SKM-1 (cell line): ENCODE results near the gene ZFR.

Experiments used
- DNase-seq: peaks from one replicate; lab custom pipeline; 2025; ENCODE audit not compliant: unreplicated experiment; lab: John Stamatoyannopoulos, UW

ZFR gene

DNA sequence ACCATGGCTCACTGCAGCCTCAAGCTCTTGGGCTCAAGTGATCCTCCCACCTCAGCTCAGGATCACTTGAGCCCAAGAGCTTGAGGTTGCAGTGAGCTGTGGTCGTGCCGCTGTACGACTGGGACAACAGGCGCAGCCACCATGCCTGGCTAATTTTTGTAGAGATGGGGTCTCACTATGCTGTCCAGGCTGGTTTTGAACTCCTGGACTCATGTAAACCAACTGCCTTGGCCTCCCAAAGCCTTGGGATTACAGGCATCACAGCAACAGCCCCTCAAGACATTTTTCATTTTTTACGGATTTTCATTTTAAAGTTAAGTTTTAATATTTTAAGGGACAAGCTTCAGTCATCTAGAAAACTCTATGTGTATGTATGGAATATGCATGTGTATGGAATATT, 78.9 kb downstream of the ZFR start:
- DNase-seq = no peak

GRCh38 chr5:32363030-32363429, 81.5 kb downstream of the ZFR start:
- no peak for DNase-seq

GRCh38 chr5:32362527-32362926, 82.0 kb downstream of the ZFR start:
- no peak for DNase-seq

DNA sequence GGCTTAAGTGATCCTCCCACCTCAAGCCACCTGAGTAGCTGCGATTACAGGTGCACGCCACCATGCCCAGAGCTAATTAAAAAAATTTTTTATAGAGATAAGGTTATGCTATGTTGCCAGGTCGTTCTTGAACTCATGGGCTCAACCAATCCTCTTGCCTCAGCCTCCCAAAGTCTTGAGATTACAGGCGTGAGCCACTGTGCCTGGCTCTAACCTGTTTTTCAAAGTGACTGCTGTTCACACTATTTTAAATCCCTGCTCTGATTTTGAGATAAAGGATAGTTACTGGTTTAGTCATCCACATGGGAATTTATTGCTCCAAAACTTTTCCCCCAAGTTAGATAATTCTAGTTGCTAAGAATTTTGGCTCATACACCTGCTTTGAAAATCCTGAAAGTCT, 83.6 kb downstream of the ZFR start:
- DNase-seq = no peak

DNA sequence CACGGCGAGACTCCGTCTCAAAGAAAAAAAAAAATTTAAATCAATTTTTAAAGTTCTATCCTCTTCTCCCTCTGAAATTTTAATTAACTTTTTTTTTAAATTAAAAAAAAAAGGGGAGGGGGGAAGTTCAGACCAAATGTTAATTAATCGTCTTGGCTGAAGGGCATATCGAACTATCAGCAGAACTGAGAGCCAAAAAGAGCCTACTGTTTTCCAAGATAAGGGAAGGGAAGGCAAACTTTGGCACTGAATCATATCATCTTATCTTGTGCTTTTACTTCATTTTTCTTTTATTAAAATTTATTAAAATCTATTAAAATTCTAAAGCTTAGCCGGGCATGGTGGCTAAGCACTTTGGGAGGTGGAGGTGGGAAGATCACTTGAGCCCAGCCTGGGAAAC, 85.9 kb downstream of the ZFR start:
- no peak for DNase-seq

- DNase-seq = no peak
Measured at GRCh38 chr5:32357658-32358057, 86.9 kb downstream of the ZFR start.

DNA sequence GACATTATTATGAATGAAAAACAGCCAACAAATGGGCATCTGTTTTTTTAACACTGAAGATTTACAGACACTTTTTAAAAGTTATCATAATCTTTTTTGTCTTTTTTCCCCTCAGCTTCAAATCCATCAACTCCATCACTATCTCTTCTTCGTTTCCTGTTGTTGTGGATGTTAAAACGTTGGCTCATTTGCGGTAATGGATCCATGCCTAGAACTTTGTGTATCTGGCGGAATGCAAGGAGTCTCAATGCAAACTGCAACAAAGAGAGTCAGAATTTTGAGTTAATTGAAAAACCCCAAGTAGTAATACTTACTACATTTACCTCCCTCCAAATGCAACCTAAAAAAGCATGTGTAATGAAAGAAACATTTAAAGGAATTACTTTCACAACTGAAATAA, 88.9 kb downstream of the ZFR start:
- no peak for DNase-seq

DNA sequence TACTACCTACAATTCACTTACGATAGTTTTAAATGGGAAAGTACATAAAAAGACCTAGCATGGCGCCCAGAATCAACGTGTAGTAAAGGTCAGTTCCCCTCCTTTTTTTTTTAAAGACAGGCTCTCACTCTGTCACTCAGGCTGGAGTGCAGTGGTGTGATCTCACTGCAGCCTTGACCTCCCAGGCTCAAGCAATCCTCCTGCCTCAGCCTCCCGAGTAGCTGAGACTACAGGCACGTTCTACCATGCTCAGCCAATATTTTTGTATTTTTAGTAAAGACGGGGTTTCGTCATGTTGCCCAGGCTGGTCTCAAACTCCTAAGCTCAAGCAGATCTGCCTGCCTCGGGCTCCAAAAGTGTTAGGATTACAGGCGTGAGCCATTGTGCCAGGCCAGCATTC, 91.1 kb downstream of the ZFR start:
- no peak for DNase-seq

DNA sequence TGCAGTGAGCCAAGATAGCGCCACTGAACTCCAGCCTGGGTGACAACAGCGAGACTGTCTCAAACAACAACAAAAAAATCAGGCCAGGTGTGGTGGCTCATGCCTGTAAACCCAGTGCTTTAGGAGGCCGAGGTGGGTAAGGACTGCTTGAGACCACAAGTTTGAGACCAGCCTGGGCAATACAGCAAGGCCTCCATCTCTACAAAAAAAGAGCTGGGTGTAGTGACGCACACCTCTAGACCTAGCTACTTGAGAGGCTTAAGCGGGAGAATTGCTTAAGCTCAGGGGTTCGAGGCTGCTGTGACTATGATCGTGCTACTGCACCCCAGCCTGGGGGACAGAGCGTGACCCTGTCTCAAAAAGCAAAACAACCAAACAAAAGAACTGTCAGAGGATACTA, 91.9 kb downstream of the ZFR start:
- DNase-seq = no peak

GRCh38 chr5:32346869-32347268, 97.7 kb downstream of the ZFR start:
- DNase-seq = no peak

GRCh38 chr5:32343058-32343672, 101.4 kb downstream of the ZFR start:
- no peak for DNase-seq

DNA sequence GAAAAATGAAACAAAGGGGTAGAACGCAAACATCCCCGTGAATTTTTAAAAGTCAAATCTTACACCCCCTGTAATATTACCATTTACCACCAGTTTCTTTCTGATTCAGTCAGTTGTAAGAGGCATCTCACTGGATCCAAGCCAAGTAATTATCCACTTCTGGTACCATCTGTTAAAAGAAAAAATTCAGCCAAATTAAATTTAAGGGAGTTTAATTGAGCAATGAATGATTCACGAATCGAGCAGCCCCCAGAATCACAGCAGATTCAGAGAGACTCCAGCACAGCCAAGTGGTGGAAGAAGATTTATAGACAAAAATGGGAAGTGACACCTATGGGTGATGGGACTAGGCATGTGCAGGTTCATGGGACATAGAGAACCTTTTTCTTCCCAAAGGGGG, 101.9 kb downstream of the ZFR start:
- no peak for DNase-seq

DNA sequence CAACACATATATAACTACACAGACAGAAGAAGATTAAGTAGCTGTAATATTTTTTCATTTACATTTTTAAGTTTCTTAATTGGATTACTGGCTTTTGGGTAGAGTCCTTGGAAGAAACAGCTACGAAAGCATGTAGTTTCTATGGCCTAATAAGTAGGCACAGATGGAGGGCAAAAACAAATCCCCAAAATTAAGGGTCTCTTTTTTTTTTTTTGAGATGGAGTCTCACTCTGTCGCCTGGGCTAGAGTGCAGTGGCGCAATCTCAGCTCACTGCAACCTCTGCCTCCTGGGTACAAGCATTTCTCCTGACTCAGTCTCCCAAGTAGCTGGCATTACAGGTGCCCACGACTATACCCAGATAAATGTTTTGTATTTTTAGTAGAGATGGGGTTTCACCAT, 104.7 kb downstream of the ZFR start:
- DNase-seq = no peak

DNA sequence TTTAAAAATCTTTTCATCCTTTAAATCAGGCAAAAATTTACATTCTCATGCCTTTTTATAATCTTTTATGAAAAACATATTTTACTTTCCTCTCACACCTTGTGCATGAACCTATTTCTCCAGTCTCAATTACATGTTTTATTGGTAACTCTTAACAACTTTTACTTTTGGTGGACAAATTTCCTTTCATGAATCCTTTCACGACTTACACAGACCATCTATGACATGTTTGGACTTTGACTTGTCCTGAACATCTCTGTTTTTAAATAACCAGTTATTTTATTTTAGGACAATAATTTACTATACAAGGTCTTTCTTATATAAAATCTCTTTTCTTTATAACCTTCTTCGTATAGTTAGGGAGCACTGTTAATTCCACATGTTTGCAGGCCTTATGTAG, 105.3 kb downstream of the ZFR start:
- DNase-seq = no peak

GRCh38 chr5:32332966-32333365, 111.6 kb downstream of the ZFR start:
- DNase-seq = no peak

- DNase-seq = no peak
Measured at GRCh38 chr5:32332361-32332760, 112.2 kb downstream of the ZFR start.

DNA sequence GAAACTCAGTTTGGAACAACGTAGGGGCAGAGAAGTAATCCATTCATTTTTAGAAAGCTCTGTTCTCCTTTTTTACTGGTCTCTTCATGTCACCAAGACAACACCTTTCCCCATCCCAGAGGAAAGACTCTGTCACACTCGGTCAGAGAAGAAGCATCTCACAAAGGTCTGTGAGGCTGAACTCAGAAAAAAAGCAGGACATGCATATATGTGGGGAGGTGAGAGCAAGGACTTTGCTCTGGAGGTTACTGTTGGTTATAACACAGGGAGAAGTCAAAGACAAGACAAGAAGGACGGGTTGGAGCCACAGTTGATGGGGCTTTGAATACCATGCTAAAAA, 112.6 kb downstream of the ZFR start:
- DNase-seq = no peak

- no peak for DNase-seq
Measured at GRCh38 chr5:32331217-32331934, 113.2 kb downstream of the ZFR start.

DNA sequence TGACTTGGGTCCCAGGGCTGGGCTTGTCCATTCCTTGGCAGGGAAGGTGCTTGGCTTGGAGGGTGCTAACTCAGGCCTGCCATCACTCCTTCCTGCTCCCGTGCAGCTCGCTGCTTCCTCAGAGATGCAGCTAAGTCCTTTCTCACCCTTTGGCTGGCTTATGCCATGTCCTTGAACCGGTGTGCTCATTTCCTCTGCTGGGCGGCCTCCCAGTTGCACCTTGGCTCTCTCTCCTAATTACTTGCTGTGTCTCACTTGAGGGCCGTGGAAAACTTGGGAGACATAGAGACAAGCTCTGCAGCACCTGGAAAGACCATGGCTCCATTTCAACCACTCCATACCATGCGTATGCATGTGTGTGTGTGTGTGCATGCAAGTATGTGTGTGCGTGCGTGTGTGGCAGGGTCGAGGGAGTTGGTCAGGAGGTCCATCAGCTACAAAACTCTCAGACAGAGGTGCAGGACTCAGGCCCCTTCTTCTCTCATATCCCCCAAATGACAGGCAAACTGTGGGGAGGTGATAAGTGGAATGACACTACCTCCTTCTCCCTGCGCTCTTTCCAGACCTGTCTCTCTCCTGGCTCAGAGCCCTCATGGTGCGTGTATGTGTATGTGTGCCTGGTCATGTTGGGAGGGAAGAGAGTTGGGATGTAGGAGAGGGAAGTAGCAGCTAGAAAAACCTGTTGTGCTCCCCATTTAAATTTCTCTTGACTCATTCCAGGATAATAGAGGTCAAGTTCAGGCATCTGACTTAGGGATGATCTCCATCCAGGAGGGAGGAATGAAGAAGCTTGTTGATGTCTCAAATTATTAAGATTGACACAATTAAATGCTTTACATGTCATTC, 114.2 kb downstream of the ZFR start:
- no peak for DNase-seq

GRCh38 chr5:32329395-32329834, 115.1 kb downstream of the ZFR start:
- no peak for DNase-seq

DNA sequence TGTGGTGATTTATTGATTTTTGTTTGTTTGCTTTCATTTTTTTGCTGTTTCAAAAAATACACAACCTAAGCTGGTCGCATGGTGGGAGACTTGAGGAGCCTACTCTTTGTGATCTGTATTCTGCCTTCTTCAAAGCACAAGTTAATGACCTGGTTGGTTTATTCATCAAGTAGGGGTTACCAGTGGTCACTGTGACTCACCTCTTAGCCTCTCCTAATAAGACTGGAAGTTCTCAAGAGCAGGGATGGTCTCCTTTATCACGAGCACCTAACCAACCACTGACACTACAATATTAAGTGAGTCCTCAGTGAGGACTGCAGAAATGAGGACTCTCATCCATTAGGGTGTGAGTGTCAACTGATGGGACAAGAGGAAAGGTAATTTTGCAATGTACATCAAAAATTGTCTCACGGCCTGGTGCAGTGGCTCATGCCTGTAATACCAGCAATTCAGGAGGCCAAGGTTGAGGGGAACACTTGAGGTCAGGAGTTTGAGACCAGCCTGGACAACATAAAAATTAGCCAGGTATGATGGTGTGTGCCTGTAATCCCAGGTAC, 118.2 kb downstream of the ZFR start:
- DNase-seq = no peak

- DNase-seq = no peak
Measured at GRCh38 chr5:32325616-32326015, 118.9 kb downstream of the ZFR start.
